RWPE1 (cell line): Measurements from ENCODE around the gene QRFP.

Experiments
- CTCF ChIA-PET: fragments of 350-600 bp; sonication (Branson Sonifier 250); formaldehyde crosslinking; extraction: SDS; loops from one replicate; lab custom pipeline; 2021; lab: Yijun Ruan, JAX
- POLR2A ChIA-PET: fragments of 400-600 bp; formaldehyde crosslinking; extraction: SDS; loops from one replicate; lab custom pipeline; 2020; ENCODE audit warnings: antibody characterized with exemption; ENCODE audit not compliant: low non-redundant PET; lab: Yijun Ruan, JAX
- DNase-seq: peaks from one replicate; pipeline ENCODE4 v3.0.0; 2012; ENCODE audit warnings: low spot score
- H3K27ac ChIP-seq: fragments of 450-650 bp; 2 replicates; pipeline ENCODE4 v1.5.1; 2017
- TF ChIP-seq, protein P1 (sequence below): fragments of 450-650 bp; conservative IDR thresholded peaks from 2 replicates; pipeline ENCODE4 v1.5.1; 2017; ENCODE audit warnings: low read depth, mild to moderate bottlenecking

Gene QRFP

DNA sequence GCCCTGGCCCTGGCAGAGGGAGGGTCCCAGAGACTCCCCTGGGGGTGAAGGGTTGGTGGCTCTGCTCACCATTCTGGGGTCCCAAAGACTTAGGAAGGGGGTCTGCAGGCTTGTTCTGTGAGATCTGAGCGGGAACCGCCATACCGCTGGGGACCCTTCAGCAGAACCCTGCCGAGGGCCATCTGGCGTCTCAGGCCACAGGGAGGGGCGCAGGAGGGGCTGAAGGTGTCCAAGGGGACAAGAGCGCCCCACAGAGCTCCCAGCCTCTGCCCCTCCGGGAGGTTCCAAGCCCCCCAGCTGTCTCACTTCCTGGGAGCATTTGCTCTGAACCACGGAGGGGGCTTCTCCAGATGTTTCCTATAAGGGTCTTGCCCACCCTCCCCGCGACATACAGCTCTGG is 37.6 kb upstream of the QRFP start:
- CTCF ChIA-PET, result interaction anchor here (1.0 to 2.7 kb wide), 4 partner anchors 48 to 233 kb away, joined by 3 to 8 read pairs (median 5); no protein-coding TSS in a partner anchor
- H3K27ac ChIP-seq, result peak overlapping the region; percentile 75
- POLR2A ChIA-PET, result no interaction called here
- no peak for DNase-seq
- TF ChIP-seq, protein P1, sequence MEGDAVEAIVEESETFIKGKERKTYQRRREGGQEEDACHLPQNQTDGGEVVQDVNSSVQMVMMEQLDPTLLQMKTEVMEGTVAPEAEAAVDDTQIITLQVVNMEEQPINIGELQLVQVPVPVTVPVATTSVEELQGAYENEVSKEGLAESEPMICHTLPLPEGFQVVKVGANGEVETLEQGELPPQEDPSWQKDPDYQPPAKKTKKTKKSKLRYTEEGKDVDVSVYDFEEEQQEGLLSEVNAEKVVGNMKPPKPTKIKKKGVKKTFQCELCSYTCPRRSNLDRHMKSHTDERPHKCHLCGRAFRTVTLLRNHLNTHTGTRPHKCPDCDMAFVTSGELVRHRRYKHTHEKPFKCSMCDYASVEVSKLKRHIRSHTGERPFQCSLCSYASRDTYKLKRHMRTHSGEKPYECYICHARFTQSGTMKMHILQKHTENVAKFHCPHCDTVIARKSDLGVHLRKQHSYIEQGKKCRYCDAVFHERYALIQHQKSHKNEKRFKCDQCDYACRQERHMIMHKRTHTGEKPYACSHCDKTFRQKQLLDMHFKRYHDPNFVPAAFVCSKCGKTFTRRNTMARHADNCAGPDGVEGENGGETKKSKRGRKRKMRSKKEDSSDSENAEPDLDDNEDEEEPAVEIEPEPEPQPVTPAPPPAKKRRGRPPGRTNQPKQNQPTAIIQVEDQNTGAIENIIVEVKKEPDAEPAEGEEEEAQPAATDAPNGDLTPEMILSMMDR, result no peak

DNA sequence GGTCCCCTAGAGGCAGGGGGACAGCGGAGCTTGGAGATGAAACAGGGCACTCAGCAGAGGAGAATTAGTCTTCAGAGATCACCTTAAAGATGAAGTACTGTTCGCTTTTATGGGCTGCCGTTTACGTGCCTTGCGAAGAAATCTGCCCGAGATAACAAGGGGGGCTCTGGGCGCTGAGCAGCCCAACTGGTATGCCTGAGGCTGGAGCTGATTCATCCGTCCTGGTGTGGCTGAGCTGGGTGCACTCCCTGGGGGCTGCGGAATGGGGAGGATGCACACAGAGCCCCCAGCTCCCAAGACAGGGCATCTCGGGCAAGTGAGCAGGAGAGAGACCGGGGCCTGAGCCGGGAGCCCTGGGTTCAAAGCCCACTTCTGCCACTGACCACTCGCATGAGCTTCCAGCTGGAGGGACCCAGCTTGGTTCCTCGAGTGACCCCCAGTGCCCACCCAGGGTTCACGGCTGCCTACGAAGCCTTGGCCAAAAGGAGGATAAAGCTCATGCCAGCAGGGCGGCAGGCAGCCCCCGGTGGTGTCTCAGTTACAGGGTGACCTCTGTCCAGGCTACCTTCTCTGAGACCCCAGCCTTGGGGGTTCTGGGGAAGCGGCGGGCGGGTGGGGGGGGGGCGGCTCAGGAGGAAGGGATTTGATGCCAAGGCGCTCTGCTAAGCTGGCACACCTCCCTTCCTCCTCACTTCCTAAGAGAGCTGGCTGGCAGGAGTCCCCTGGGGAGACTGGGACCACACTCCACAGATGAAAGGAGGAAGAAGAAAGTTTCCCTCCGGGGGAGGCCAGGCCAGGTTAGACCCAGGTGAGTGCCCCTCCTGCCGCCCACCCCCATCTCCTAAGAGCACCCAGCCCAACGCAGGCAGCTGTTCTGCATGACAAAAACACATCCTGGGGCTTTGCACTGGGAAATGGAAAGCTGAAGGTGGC is 36.8 kb upstream of the QRFP start:
- DNase-seq, result peak; percentile 79
- ChIA-PET POLR2A (interaction anchor here (0.6 kb wide), 1 partner anchor 13 kb away, joined by 5 read pairs; no protein-coding TSS in a partner anchor), CTCF (interaction anchor here (1.2 to 2.7 kb wide), 6 partner anchors 20 to 229 kb away, joined by 4 to 8 read pairs (median 4); no protein-coding TSS in a partner anchor)
- peak overlapping the region; percentile 75 for H3K27ac ChIP-seq
- TF ChIP-seq, protein P1, result no peak

DNA sequence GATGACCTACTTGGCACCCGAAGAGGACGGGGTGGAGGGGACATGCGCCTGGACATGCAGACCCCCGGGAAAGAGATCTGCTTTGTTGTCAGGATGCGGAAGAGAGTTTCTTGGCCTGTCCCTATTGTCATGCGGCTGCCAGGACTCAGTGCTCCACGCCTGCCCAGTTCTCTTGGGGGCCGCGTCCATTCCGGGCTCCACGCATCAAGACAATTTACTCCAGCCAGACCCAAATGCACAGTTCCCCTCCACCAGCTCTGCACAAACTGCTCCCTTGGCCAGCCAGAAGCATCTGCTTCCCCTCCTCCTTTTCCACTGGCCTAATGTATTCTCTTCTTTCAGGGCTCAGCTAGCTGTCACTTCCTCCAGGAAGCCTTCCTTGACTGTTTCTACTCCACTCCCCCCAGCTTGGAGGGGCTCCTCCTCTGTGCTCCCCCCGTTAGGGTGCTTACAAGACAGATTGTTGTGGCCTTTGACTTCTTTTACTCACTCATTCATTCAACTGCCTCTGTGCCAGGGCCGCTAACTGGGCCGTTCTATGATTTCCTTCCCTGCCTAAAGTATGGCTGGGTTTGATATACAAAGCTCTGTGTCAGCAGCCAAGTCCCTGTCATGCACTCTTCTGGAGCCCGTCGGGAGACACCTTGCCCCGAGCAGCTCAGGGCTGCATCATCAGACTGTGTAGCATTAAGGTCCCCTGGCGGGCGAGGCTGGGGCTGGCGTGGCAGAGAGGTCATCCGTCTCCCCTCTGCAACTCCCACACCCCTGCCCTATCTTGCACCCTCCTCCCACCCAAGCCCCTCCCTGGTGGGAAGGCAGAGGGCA is 35.9 kb upstream of the QRFP start:
- DNase-seq, result no peak
- H3K27ac ChIP-seq, result peak overlapping the region; percentile 75
- ChIA-PET CTCF (interaction anchor here (1.2 to 1.4 kb wide), 4 partner anchors 19 to 228 kb away, joined by 4 read pairs; no protein-coding TSS in a partner anchor), POLR2A (no interaction called here)
- TF ChIP-seq, protein P1, result no peak; the same call in 1 of the 2 replicates

DNA sequence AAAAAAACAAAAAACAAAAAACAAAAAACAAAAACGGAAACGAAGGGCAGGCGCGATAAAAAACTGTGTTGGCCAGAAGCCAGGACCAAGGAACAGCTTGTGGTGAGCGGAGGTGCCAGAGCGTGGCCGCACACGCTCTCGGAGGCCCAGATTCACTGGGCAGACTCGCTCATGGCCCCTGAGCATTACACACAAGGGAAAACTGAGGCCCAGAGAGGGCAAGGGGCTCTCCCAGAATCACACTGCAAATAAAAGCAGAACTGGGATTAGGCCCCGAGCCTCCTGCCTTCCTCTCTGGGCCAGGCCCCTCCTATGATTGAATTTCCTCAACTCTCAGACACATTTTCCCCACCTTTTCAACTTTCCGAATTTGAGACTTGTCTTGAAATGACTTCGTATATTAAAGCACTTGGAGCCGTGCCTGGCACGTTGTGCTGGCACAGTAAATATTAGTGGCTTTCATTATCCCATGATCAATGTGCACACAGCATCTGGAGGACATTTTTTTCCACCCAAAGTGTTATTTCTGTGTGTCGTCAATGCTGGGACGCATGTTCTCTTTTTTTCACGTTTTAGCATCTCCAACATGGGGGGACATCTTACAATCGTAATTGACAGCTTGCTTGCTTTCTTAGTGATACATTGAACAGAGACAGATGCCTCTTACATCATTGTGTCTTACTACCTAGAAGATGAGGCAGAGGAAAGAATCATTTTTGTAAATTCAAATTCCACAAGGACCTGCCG is 35.1 kb upstream of the QRFP start:
- no peak for DNase-seq
- peak overlapping the region; percentile 75 for H3K27ac ChIP-seq
- ChIA-PET CTCF (interaction anchor here (1.2 kb wide), 1 partner anchor 65 kb away, joined by 4 read pairs; no protein-coding TSS in a partner anchor), POLR2A (no interaction called here)
- TF ChIP-seq, protein P1, result no peak

DNA sequence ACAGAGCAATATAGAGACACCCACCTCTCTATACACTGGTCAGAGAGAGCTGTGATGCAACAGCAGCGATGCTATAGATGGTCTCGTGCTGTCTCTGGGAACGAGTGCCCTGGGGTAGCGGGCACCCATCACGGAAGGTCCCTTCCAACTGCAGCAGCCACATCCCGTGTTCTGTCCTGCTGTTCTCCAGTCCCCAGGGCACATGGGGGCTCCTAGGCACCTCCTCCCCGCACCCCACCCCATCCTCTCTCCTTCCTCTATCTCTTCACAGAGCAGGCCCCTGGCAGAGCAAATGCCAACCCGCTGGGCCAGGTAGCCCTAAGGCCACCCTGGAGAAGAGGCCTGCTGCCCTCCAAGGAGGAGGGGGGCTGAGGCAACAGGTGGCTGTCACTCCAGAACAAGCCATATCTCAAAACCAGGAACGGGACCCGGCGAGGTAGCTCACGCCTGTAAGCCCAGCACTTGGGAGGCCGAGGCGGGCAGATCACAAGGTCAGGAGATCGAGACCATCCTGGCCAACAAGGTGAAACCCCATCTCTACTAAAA is 34.3 kb upstream of the QRFP start:
- CTCF ChIA-PET, result interaction anchor here (1.5 kb wide), 1 partner anchor 64 kb away, joined by 3 read pairs; no protein-coding TSS in a partner anchor
- DNase-seq, result no peak
- TF ChIP-seq, protein P1, result no peak
- peak overlapping the region; percentile 19 for H3K27ac ChIP-seq
- POLR2A ChIA-PET, result no interaction called here
